Trophoblast cell (in vitro differentiated cells and primary cell): ENCODE results near the gene HTT.

Experiments used
- DNase-seq, 2 donors: peaks; one replicate each; pipeline ENCODE4 v3.0.0-alpha.2; 2016
- H2AFZ ChIP-seq: 2 replicates; pipeline ENCODE4 v1.6.1; 2013; ENCODE audit warnings: low read length, moderate library complexity, mild to moderate bottlenecking; ENCODE audit not compliant: insufficient read depth, poor library complexity
- H2AK5ac ChIP-seq: 2 replicates; pipeline ENCODE4 v1.6.1; 2013; ENCODE audit warnings: mild to moderate bottlenecking, low read length
- H2BK120ac ChIP-seq: 2 replicates; pipeline ENCODE4 v1.6.1; 2013; ENCODE audit warnings: low read length, mild to moderate bottlenecking, moderate library complexity; ENCODE audit not compliant: insufficient read depth, poor library complexity
- H2BK12ac ChIP-seq: 2 replicates; pipeline ENCODE4 v1.6.1; 2013; ENCODE audit warnings: mild to moderate bottlenecking, low read length, moderate library complexity
- H2BK5ac ChIP-seq: 2 replicates; pipeline ENCODE4 v1.6.1; 2013; ENCODE audit warnings: low read length, low read depth, moderate library complexity, mild to moderate bottlenecking; ENCODE audit not compliant: poor library complexity
- H3K14ac ChIP-seq: 2 replicates; pipeline ENCODE4 v1.6.1; 2013; ENCODE audit warnings: mild to moderate bottlenecking, low read length
- H3K18ac ChIP-seq: 2 replicates; pipeline ENCODE4 v1.6.1; 2013; ENCODE audit warnings: mild to moderate bottlenecking, low read length
- H3K23ac ChIP-seq: 2 replicates; pipeline ENCODE4 v1.6.1; 2013; ENCODE audit warnings: low read length
- H3K27ac ChIP-seq: 2 replicates; pipeline ENCODE4 v1.5.1; 2013; ENCODE audit warnings: low read depth, mild to moderate bottlenecking, inconsistent platforms, low read length, moderate library complexity
- H3K27me3 ChIP-seq: 2 replicates; pipeline ENCODE4 v1.6.1; 2013; ENCODE audit warnings: inconsistent platforms, mild to moderate bottlenecking, low read length, moderate library complexity; ENCODE audit not compliant: insufficient read depth
- H3K36me3 ChIP-seq, 2 experiments: 1 replicate in 1 of 2; 2 replicates in 1 of 2; pipeline ENCODE4 v1.6.1; 2013; ENCODE audit warnings: low read length in 2 of 2, mild to moderate bottlenecking in 2 of 2, moderate library complexity in 1 of 2; ENCODE audit not compliant: insufficient read depth in 2 of 2, control insufficient read depth in 1 of 2
- H3K4ac ChIP-seq: 2 replicates; pipeline ENCODE4 v1.6.1; 2013; ENCODE audit warnings: low read depth, mild to moderate bottlenecking, low read length, moderate library complexity
- H3K4me1 ChIP-seq, 2 experiments: 1 replicate in 1 of 2; 2 replicates in 1 of 2; pipeline ENCODE4 v1.6.1; 2013; ENCODE audit warnings: low read length in 2 of 2, mild to moderate bottlenecking in 2 of 2, moderate library complexity in 1 of 2; ENCODE audit not compliant: insufficient read depth in 2 of 2, control insufficient read depth in 1 of 2
- H3K4me2 ChIP-seq: 2 replicates; pipeline ENCODE4 v1.6.1; 2013; ENCODE audit warnings: inconsistent platforms, mild to moderate bottlenecking, low read length, moderate library complexity
- H3K4me3 ChIP-seq: 2 replicates; pipeline ENCODE4 v1.5.1; 2013; ENCODE audit warnings: mild to moderate bottlenecking, low read depth, low read length, inconsistent platforms
- H3K79me1 ChIP-seq: one replicate; pipeline ENCODE4 v1.6.1; 2013; ENCODE audit warnings: low read length
- H3K79me2 ChIP-seq: 2 replicates; pipeline ENCODE4 v1.6.1; 2013; ENCODE audit warnings: low read length, mild to moderate bottlenecking; ENCODE audit not compliant: control insufficient read depth, insufficient read depth, poor library complexity
- H3K9ac ChIP-seq: 2 replicates; pipeline ENCODE4 v1.6.1; 2013; ENCODE audit warnings: mild to moderate bottlenecking, low read length
- H3K9me3 ChIP-seq: 2 replicates; pipeline ENCODE4 v1.6.1; 2013; ENCODE audit warnings: low read depth, mild to moderate bottlenecking, control low read depth, inconsistent platforms, low read length; ENCODE audit not compliant: insufficient read depth
- H4K12ac ChIP-seq: 2 replicates; pipeline ENCODE4 v1.6.1; 2013; ENCODE audit warnings: low read depth, mild to moderate bottlenecking, low read length, moderate library complexity
- H4K8ac ChIP-seq: 2 replicates; pipeline ENCODE4 v1.6.1; 2013; ENCODE audit warnings: low read depth, mild to moderate bottlenecking, low read length, moderate library complexity
- H4K91ac ChIP-seq: one replicate; pipeline ENCODE4 v1.6.1; 2013; ENCODE audit warnings: low read depth, mild to moderate bottlenecking, low read length, moderate library complexity
- WGBS: extraction: QIAGEN DNeasy Blood & Tissue Kit; methylation state at CpG from one replicate; pipeline ENCODE4 v1.1.7; 2013; ENCODE audit warnings: missing lambda C conversion rate; ENCODE audit not compliant: insufficient read length, insufficient coverage; ENCODE audit errors: extremely low coverage; 5-methylcytosine and 5-hydroxymethylcytosine counted together

Gene HTT

GRCh38 chr4:3130201-3130600, 55.7 kb downstream of the HTT start:
- H3K79me1 ChIP-seq: no peaks in the 10 kb centered on the region
- DNase-seq: no peak
- H2AK5ac ChIP-seq: no peak overlapping the region
- H3K9me3 ChIP-seq: no peaks in the 10 kb centered on the region
- H3K4me1 ChIP-seq: no peaks in the 10 kb centered on the region
- no peak overlapping the region for H4K12ac ChIP-seq
- no peak overlapping the region for H2AFZ ChIP-seq
- H4K8ac ChIP-seq: no peak overlapping the region
- H3K27ac ChIP-seq: no peak overlapping the region
- WGBS: no CpG with 5 or more reads among the region's 3 CpGs
- no peaks in the 10 kb centered on the region for H3K27me3 ChIP-seq
- no peak overlapping the region for H3K18ac ChIP-seq
- no peak overlapping the region for H2BK5ac ChIP-seq
- no peak overlapping the region for H3K4me2 ChIP-seq
- no peaks in the 10 kb centered on the region for H3K79me2 ChIP-seq
- H4K91ac ChIP-seq: no peak overlapping the region
- H3K4ac ChIP-seq: no peak overlapping the region
- H3K4me3 ChIP-seq: no peak overlapping the region
- H3K23ac ChIP-seq: no peak overlapping the region
- H3K14ac ChIP-seq: no peak overlapping the region
- no peak overlapping the region for H3K9ac ChIP-seq
- no peak overlapping the region for H2BK120ac ChIP-seq
- H3K36me3 ChIP-seq: peaks cover 39 to 55% of the 10 kb centered on the region in 2 experiments
- no peak overlapping the region for H2BK12ac ChIP-seq

GRCh38 chr4:3130826-3131225, 56.3 kb downstream of the HTT start:
- Histone ChIP-seq H3K9me3 (no peaks in the 10 kb centered on the region), H3K4me2 (no peak overlapping the region), H3K79me2 (no peaks in the 10 kb centered on the region), H4K12ac (no peak overlapping the region), H4K91ac (no peak overlapping the region), H3K4ac (no peak overlapping the region), H3K23ac (no peak overlapping the region), H3K27me3 (no peaks in the 10 kb centered on the region), H2AFZ (no peak overlapping the region), H3K9ac (no peak overlapping the region), H3K27ac (no peak overlapping the region), H3K18ac (no peak overlapping the region), H2BK5ac (no peak overlapping the region), H4K8ac (no peak overlapping the region), H3K4me1 (no peaks in the 10 kb centered on the region), H2BK120ac (no peak overlapping the region), H3K4me3 (no peak overlapping the region), H3K14ac (no peak overlapping the region), H2AK5ac (no peak overlapping the region), H3K79me1 (no peaks in the 10 kb centered on the region), H2BK12ac (no peak overlapping the region), H3K36me3 (peaks cover 39 to 58% of the 10 kb centered on the region in 2 experiments)
- WGBS: no CpG with 5 or more reads among the region's 4 CpGs
- DNase-seq: no peak

- DNase-seq: no peak
- Histone ChIP-seq H3K79me2 (no peaks in the 10 kb centered on the region), H3K4me2 (no peak overlapping the region), H3K79me1 (no peaks in the 10 kb centered on the region), H3K4ac (no peak overlapping the region), H4K8ac (no peak overlapping the region), H2AFZ (no peak overlapping the region), H3K9ac (no peak overlapping the region), H3K23ac (no peak overlapping the region), H3K27me3 (no peaks in the 10 kb centered on the region), H3K18ac (no peak overlapping the region), H3K14ac (no peak overlapping the region), H4K91ac (no peak overlapping the region), H2AK5ac (no peak overlapping the region), H3K9me3 (no peaks in the 10 kb centered on the region), H2BK12ac (no peak overlapping the region), H3K4me3 (no peak overlapping the region), H3K27ac (no peak overlapping the region), H2BK120ac (no peak overlapping the region), H4K12ac (no peak overlapping the region), H3K4me1 (no peaks in the 10 kb centered on the region), H3K36me3 (peaks cover 33 to 41% of the 10 kb centered on the region in 2 experiments), H2BK5ac (no peak overlapping the region)
- WGBS: no CpG with 5 or more reads among the region's 5 CpGs
Observed at GRCh38 chr4:3134201-3134600, 59.7 kb downstream of the HTT start.

- H3K79me1 ChIP-seq: no peaks in the 10 kb centered on the region
- H3K18ac ChIP-seq: no peak overlapping the region
- no peak overlapping the region for H4K12ac ChIP-seq
- H4K8ac ChIP-seq: no peak overlapping the region
- no peaks in the 10 kb centered on the region for H3K79me2 ChIP-seq
- DNase-seq: no peak
- H3K4me3 ChIP-seq: no peak overlapping the region
- no CpG with 5 or more reads among the region's 6 CpGs for WGBS
- no peak overlapping the region for H3K23ac ChIP-seq
- H3K4ac ChIP-seq: no peak overlapping the region
- no peak overlapping the region for H3K9ac ChIP-seq
- H2AK5ac ChIP-seq: no peak overlapping the region
- H3K27me3 ChIP-seq: no peaks in the 10 kb centered on the region
- H2BK5ac ChIP-seq: no peak overlapping the region
- H3K4me2 ChIP-seq: no peak overlapping the region
- H3K36me3 ChIP-seq: peaks cover 37 to 40% of the 10 kb centered on the region in 2 experiments
- no peaks in the 10 kb centered on the region for H3K9me3 ChIP-seq
- no peak overlapping the region for H3K27ac ChIP-seq
- no peak overlapping the region for H2BK120ac ChIP-seq
- H3K14ac ChIP-seq: no peak overlapping the region
- H2BK12ac ChIP-seq: no peak overlapping the region
- no peak overlapping the region for H2AFZ ChIP-seq
- H4K91ac ChIP-seq: no peak overlapping the region
- no peaks in the 10 kb centered on the region for H3K4me1 ChIP-seq
Observed at GRCh38 chr4:3135155-3136011, 60.9 kb downstream of the HTT start.
